ENCODE results near the gene C17orf113. TPM values are rescaled to one million over a fixed set of nuclear protein-coding genes. Genes with fewer than 3 reads are reported as not detected.
A peak's percentile ranks its signal among the peaks of the same experiment; 100 is the strongest.
"Not testable (repeated sequence)": the region's sequence is repeated elsewhere in the genome, so short reads cannot be mapped to it uniquely, and the experiment has no call there.

C17orf113 gene
- total RNA-seq, 4 donors from 2014 or later, result 0.27 to 1.4 (median 0.58) TPM

DNA sequence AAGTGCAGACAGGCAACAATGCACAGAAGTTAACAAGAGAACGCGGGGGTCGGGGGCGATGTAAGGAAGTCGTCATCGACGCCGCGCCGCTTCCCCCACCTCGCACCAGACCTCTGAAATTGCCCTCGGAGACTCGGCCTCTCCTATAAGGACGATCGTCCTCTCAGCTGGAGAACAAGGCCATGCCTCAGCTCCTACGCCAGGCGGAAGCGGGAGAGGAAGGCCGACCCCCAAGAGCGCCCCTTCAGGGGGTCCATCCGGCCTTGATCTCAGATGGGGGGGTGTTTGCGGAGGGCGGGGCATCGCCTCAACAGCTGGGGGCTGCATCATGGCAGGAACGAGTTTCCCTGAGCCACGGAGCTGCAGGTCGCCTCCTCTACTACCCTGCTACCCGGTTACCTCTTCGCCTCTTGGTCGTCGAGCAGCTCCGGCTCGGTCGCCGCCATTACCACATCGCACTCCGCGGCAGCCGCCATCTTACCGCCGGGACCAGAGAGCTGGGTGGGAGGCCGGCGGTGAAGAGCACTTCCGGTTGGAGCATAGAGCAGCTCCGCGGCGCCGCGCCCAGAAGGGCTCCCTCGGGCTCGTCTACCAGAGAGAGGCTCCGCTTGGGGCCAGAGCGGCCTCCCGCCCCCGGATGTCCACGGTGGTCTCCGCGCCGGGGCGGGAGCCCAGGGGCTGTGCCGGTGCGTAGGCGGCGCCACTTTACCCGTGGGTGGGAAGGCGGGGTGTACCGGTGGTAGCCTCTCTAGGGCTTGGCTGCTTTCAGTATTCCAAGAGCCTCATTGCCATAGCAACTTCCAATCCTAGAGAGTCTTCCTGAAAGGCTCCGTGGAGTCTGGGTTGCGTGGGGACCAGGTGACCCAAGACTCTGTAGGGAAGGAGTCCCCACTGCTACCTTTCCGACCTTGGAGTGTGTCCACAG lies 33.2 kb downstream of the C17orf113 start, which contains the start of gene DNAJC7:
Gene DNAJC7, minus strand, starts transcription at position 499 of the 925 bp plus-strand sequence. Its CDS starts 23 bp downstream, at position 476.
- H3K27me3 ChIP-seq, result no peaks in the 10 kb centered on the region
- WGBS, 2 donors (ENCODE audit: low coverage in 1 of 2), result 0% methylated on average over 19 of the region's 70 CpGs; no CpG with 5 or more reads in 1 of the 2 donors
- no peaks in the 10 kb centered on the region for H3K9me3 ChIP-seq
- H3K4me1 ChIP-seq, result peaks cover 0 to 75% (median 43%) of the 10 kb centered on the region in 3 donors
- ATAC-seq, result peak; percentile 94
- H3K4me3 ChIP-seq, result peak within 1 kb of the TSS; percentile 83 to 87
- peak within 1 kb of the TSS; percentile 81 to 95 (median 90) for H3K27ac ChIP-seq
- peaks cover 0 to 7% of the 10 kb centered on the region in 2 donors for H3K36me3 ChIP-seq
- TF ChIP-seq, protein P1, sequence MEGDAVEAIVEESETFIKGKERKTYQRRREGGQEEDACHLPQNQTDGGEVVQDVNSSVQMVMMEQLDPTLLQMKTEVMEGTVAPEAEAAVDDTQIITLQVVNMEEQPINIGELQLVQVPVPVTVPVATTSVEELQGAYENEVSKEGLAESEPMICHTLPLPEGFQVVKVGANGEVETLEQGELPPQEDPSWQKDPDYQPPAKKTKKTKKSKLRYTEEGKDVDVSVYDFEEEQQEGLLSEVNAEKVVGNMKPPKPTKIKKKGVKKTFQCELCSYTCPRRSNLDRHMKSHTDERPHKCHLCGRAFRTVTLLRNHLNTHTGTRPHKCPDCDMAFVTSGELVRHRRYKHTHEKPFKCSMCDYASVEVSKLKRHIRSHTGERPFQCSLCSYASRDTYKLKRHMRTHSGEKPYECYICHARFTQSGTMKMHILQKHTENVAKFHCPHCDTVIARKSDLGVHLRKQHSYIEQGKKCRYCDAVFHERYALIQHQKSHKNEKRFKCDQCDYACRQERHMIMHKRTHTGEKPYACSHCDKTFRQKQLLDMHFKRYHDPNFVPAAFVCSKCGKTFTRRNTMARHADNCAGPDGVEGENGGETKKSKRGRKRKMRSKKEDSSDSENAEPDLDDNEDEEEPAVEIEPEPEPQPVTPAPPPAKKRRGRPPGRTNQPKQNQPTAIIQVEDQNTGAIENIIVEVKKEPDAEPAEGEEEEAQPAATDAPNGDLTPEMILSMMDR (IDR thresholded peaks at IDR 0.05), result peak in 1 of 4 experiments; percentile 54
- TF ChIP-seq POLR2AphosphoS5 (IDR thresholded peaks at IDR 0.05) (peak; percentile 44), POLR2A (IDR thresholded peaks at IDR 0.05) (peak; percentile 47 to 50), EP300 (IDR thresholded peaks at IDR 0.05) (no peak)

DNA sequence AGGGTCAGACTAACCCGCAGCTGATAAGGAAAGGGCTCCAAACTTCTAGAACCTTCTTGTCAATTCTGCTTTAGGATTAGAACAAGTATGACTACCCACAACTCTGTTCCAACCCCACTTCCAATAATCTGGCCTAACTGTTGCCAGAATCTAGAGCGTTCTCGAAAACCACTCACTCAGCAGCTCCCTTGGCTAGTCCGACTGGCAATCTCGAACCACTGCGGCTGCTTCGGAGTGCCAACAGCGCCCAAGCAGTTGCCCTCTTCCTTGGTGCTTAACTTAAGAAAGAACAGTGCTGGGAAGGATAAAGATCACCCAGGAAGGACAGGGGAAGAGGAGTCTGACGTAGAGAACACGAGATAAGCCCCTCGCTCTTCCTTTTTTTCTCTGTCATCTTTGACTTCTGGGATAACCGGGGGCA lies 34.0 kb downstream of the C17orf113 start:
- H3K27me3 ChIP-seq, result no peaks in the 10 kb centered on the region
- ATAC-seq, result no peak
- TF ChIP-seq POLR2AphosphoS5 (IDR thresholded peaks at IDR 0.05) (no peak), POLR2A (IDR thresholded peaks at IDR 0.05) (no peak), EP300 (IDR thresholded peaks at IDR 0.05) (no peak)
- TF ChIP-seq, protein P1 (IDR thresholded peaks at IDR 0.05), result no peak
- peaks cover 0 to 80% (median 44%) of the 10 kb centered on the region in 3 donors for H3K4me1 ChIP-seq
- H3K4me3 ChIP-seq, result peak overlapping the region; percentile 83 to 87
- no peaks in the 10 kb centered on the region for H3K9me3 ChIP-seq
- peak overlapping the region; percentile 81 to 95 (median 90) for H3K27ac ChIP-seq
- 3 to 40% methylated on average over 1 to 12 of the region's 12 CpGs for WGBS, 2 donors (ENCODE audit: low coverage in 1 of 2)
- no peaks in the 10 kb centered on the region for H3K36me3 ChIP-seq

DNA sequence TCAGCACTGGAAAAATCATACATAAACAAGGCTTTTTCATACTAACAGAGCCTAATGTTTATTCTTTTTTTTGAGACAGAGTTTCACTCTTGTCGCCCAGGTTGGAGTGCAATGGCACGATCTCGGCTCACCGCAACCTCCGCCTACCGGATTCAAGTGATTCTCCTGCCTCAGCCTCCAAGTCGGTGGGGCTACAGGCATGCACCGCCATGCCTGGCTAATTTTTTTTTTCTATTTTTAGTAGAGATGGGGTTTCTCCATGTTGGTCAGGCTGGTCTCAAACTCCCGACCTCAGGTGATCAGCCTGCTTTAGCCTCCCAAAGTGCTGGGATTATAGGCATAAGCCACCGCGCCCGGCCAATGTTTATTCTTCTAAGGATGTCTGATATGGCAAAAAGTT lies 36.7 kb downstream of the C17orf113 start:
- 83 to 93% methylated on average over 10 to 12 of the region's 12 CpGs for WGBS, 2 donors (ENCODE audit: low coverage in 1 of 2)
- H3K27ac ChIP-seq, result peak overlapping the region in 2 of 4 donors; percentile 3 to 33
- H3K36me3 ChIP-seq, result not testable (repeated sequence)

DNA sequence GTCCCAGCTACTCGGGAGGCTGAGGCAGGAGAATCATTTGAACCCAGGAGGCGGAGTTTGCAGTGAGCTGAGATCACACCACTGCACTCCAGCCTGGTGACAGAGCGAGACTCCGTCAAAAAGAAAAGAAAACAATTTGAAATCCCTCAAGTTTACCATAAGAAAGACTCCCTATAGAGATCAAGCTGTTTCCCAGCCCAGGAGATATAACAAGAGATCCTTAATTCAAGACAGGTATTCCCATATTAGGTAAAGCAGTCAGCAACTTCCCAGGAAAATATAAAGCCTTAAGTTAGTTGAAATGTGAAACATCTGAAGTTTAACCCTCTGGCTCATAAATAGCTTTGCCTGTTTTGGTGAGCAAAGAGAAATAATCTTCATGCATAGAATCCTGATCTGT lies 38.0 kb downstream of the C17orf113 start:
- not testable (repeated sequence) for ATAC-seq, H3K27me3 ChIP-seq, H3K36me3 ChIP-seq, H3K9me3 ChIP-seq, H3K4me3 ChIP-seq, H3K27ac ChIP-seq
- peaks cover 0 to 86% (median 48%) of the 10 kb centered on the region in 3 donors for H3K4me1 ChIP-seq
- WGBS, 2 donors (ENCODE audit: low coverage in 1 of 2), result 73 to 74% methylated on average over 3 to 4 of the region's 4 CpGs

More for the DNA sequence above, 36.7 kb downstream of the C17orf113 start:
- H3K27me3 ChIP-seq, H3K9me3 ChIP-seq, ATAC-seq, H3K4me3 ChIP-seq: not testable (repeated sequence)
- peaks cover 0 to 88% (median 48%) of the 10 kb centered on the region in 3 donors for H3K4me1 ChIP-seq

DNA sequence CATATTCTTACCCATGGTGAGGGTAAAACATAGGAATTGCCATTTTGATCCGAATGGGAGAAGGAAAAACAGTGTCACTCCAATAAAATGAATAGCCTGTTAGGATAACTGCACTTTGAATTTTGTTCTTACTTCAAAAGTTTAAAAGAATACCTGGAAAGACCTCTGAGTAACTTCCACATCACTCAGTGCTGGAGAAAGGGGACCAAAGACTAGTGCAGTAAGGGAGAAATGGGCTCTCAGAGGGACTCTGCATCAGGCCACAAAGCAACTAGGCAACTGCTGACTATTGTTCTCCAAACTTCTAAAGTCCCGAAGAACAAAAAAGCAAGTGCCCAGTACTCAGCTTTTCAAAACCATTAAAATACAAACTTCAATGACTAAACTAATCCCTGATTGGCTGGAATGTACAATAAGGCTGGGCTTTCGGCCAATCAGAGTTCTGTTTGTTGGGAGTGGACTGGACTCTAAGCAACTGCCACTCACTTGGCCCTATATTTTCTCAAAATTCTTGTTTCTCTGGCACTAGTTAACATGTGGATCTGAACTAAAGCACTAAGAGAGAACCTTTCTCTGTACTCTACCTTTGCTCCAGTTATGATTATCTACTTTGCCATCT lies 39.4 kb downstream of the C17orf113 start:
- H3K27me3 ChIP-seq, result no peaks in the 10 kb centered on the region
- H3K27ac ChIP-seq, result no peak overlapping the region
- ATAC-seq, result no peak
- H3K4me3 ChIP-seq, result no peak overlapping the region
- H3K4me1 ChIP-seq, result peaks cover 0 to 91% (median 47%) of the 10 kb centered on the region in 3 donors
- H3K9me3 ChIP-seq, result no peaks in the 10 kb centered on the region
- 77 to 87% methylated on average over 3 of the region's 3 CpGs for whole genome bisulfite sequencing, 2 donors (ENCODE audit: low coverage in 1 of 2)
- no peaks in the 10 kb centered on the region for H3K36me3 ChIP-seq
- TF ChIP-seq POLR2A (IDR thresholded peaks at IDR 0.05) (no peak), POLR2AphosphoS5 (IDR thresholded peaks at IDR 0.05) (no peak), EP300 (IDR thresholded peaks at IDR 0.05) (no peak)
- TF ChIP-seq, protein P1 (IDR thresholded peaks at IDR 0.05), result no peak

DNA sequence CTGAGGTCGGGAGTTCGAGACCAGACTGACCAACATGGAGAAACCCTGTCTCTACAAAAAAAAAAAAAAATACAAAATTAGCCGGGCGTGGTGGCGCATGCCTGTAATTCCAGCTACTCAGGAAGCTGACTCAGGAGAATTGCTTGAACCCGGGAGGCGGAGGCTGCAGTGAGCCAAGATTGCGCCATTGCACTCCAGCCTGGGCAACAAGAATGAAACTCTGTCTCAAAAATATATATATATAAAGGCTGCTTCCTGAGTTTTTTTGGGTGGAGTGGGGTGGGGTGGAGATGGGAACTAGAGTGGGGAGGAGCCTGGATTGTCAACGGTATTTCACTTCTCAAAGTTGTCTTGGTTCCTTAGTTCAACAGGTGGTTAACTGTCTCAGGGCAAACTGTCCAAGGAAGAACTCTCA lies 40.1 kb downstream of the C17orf113 start:
- not testable (repeated sequence) for ATAC-seq, H3K27me3 ChIP-seq, H3K27ac ChIP-seq, H3K36me3 ChIP-seq, H3K9me3 ChIP-seq, H3K4me3 ChIP-seq
- 57 to 66% methylated on average over 7 to 9 of the region's 9 CpGs for WGBS, 2 donors (ENCODE audit: low coverage in 1 of 2)
- H3K4me1 ChIP-seq, result peaks cover 0 to 91% (median 39%) of the 10 kb centered on the region in 3 donors
